Parathyroid adenoma (tissue), 2 donors: Measurements from ENCODE around the gene KCNE4.

Source experiments
- H2AFZ ChIP-seq: fragments of 300-600 bp; sonication (generic); one replicate; pipeline ENCODE4 v1.7.0; 2017; ENCODE audit warnings: antibody characterized with exemption, mild to moderate bottlenecking
- H3K27ac ChIP-seq: fragments of 300-600 bp; sonication (generic); one replicate; pipeline ENCODE4 v1.7.0; 2017
- H3K27me3 ChIP-seq: fragments of 300-600 bp; sonication (generic); one replicate; pipeline ENCODE4 v1.7.0; 2017; ENCODE audit warnings: low read length; ENCODE audit not compliant: control insufficient read depth, insufficient read depth
- H3K36me3 ChIP-seq: fragments of 300-600 bp; sonication (generic); one replicate; pipeline ENCODE4 v1.7.0; 2017; ENCODE audit warnings: low read length; ENCODE audit not compliant: control insufficient read depth, insufficient read depth
- H3K4me1 ChIP-seq: fragments of 300-600 bp; sonication (generic); one replicate; pipeline ENCODE4 v1.7.0; 2017; ENCODE audit warnings: control low read depth
- H3K4me2 ChIP-seq: fragments of 300-600 bp; sonication (generic); one replicate; pipeline ENCODE4 v1.7.0; 2017; ENCODE audit warnings: low read length
- H3K4me3 ChIP-seq: fragments of 300-600 bp; sonication (generic); one replicate; pipeline ENCODE4 v1.7.0; 2017; ENCODE audit warnings: low read depth, low read length
- H3K79me2 ChIP-seq: fragments of 300-600 bp; sonication (generic); one replicate; pipeline ENCODE4 v1.7.0; 2017; ENCODE audit warnings: control low read depth
- H3K9ac ChIP-seq: fragments of 300-600 bp; sonication (generic); one replicate; pipeline ENCODE4 v1.7.0; 2017; ENCODE audit warnings: mild to moderate bottlenecking
- H3K9me3 ChIP-seq: fragments of 300-600 bp; sonication (generic); one replicate; pipeline ENCODE4 v1.7.0; 2017; ENCODE audit warnings: low read length; ENCODE audit not compliant: control insufficient read depth
- TF ChIP-seq, protein P1 (sequence below): fragments of 300-600 bp; sonication (generic); IDR thresholded peaks from one replicate; pipeline ENCODE4 v1.7.0; 2017; ENCODE audit warnings: antibody characterized with exemption, mild to moderate bottlenecking
- donor health status: primary hyperparathyroidism.

Gene KCNE4

DNA sequence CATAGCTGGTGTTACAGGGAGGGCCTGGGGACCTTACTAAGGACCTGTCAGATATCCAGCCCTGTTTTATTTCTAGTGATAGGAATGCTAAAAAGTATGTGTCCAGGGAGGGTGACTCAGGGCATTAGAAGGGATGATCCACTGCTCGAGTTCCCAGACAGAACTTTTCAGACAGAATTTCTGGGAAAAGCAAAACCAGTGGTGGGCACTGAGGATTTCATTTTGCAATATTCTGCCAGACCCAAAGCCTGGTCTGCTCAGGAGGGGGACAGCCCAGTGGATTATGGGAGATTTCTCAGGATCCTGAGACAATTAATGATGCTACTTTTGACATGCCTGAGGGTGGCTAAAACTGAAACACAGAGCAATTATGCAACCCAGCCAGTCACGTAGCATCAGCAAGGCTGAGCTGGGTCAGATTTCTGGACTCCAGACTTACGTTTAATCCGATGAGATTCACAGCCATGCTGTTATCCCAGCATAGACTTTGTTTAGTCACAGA, 4.7 kb upstream of the KCNE4 start:
- Histone ChIP-seq H3K4me2 (no peak overlapping the region), H3K36me3 (no peaks in the 10 kb centered on the region), H2AFZ (no peak overlapping the region), H3K79me2 (no peaks in the 10 kb centered on the region), H3K9me3 (no peaks in the 10 kb centered on the region), H3K4me3 (no peak overlapping the region), H3K27ac (no peak overlapping the region), H3K27me3 (no peaks in the 10 kb centered on the region), H3K4me1 (no peaks in the 10 kb centered on the region), H3K9ac (no peak overlapping the region)
- TF ChIP-seq, protein P1, sequence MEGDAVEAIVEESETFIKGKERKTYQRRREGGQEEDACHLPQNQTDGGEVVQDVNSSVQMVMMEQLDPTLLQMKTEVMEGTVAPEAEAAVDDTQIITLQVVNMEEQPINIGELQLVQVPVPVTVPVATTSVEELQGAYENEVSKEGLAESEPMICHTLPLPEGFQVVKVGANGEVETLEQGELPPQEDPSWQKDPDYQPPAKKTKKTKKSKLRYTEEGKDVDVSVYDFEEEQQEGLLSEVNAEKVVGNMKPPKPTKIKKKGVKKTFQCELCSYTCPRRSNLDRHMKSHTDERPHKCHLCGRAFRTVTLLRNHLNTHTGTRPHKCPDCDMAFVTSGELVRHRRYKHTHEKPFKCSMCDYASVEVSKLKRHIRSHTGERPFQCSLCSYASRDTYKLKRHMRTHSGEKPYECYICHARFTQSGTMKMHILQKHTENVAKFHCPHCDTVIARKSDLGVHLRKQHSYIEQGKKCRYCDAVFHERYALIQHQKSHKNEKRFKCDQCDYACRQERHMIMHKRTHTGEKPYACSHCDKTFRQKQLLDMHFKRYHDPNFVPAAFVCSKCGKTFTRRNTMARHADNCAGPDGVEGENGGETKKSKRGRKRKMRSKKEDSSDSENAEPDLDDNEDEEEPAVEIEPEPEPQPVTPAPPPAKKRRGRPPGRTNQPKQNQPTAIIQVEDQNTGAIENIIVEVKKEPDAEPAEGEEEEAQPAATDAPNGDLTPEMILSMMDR, result no peak

DNA sequence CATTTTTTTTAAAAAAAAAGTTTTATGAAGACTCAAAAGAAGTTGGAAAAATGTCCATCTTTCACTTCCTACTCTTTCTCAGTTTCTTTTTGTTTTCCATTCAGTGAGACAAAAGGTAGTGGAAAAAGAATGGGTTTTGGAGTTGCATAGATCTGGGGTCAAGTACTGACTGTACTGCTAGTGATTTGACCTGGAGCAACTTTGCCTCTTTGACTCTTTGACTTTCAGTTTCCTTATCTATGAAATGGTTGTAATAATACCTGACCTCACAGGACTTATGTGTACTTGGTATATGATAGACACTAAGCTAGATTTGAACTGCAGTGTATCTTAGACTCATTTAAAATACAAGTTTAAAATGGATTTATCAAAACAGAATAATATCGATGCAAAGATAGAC, 3.5 kb upstream of the KCNE4 start:
- H3K36me3 ChIP-seq, result no peaks in the 10 kb centered on the region
- H3K27ac ChIP-seq, result no peak overlapping the region
- H3K27me3 ChIP-seq, result no peaks in the 10 kb centered on the region
- H3K9me3 ChIP-seq, result no peaks in the 10 kb centered on the region
- H2AFZ ChIP-seq, result no peak overlapping the region
- H3K9ac ChIP-seq, result no peak overlapping the region
- no peak overlapping the region for H3K4me3 ChIP-seq
- TF ChIP-seq, protein P1, result no peak
- H3K4me2 ChIP-seq, result no peak overlapping the region
- H3K79me2 ChIP-seq, result no peaks in the 10 kb centered on the region
- no peaks in the 10 kb centered on the region for H3K4me1 ChIP-seq

DNA sequence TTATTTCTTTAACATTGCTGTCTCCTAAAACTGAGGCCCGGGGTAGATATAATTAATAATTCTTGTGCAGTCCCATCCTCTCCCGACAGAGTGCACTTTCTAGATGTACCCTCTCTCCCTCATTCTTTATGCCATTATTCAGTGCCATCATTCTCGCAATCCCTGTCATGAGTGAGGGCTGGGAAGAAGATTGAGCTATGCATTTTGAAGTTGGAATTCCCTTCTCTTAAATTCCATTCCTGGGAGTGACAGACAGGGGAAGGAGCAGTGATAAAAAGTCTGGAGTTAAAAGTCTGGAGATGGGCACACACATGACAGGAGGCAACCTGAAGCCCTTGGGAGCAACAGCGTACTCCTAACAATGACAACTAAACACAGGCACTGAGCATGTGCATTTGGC, 2.6 kb upstream of the KCNE4 start:
- H2AFZ ChIP-seq, result no peak overlapping the region
- no peak overlapping the region for H3K4me3 ChIP-seq
- no peaks in the 10 kb centered on the region for H3K36me3 ChIP-seq
- no peak overlapping the region for H3K4me2 ChIP-seq
- no peaks in the 10 kb centered on the region for H3K4me1 ChIP-seq
- TF ChIP-seq, protein P1, result no peak
- H3K79me2 ChIP-seq, result no peaks in the 10 kb centered on the region
- no peaks in the 10 kb centered on the region for H3K27me3 ChIP-seq
- H3K27ac ChIP-seq, result no peak overlapping the region
- no peaks in the 10 kb centered on the region for H3K9me3 ChIP-seq
- no peak overlapping the region for H3K9ac ChIP-seq

DNA sequence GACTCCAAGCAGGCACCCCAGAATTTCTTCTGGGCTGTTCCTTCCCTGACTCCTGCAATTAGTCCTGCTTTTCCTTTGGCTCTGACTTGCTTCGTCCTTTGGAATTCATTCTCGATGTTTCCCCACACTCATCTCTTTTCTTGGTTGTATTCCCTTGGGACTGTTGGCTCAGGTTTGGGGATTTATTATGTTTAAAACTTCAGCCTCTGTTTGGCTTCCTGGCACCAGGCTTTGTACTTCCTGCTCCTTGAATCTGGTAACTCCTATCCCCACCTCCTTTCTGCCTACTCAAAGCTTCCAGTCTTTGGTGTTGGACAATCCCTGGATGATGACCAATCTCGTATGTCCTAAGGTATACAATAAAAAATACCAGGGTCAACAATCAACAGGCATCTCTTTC, 1.8 kb upstream of the KCNE4 start:
- Histone ChIP-seq H3K4me3 (no peak overlapping the region), H3K9ac (no peak overlapping the region), H3K36me3 (no peaks in the 10 kb centered on the region), H3K79me2 (no peaks in the 10 kb centered on the region), H3K9me3 (no peaks in the 10 kb centered on the region), H3K4me2 (no peak overlapping the region), H3K27me3 (no peaks in the 10 kb centered on the region), H3K4me1 (no peaks in the 10 kb centered on the region), H3K27ac (no peak overlapping the region), H2AFZ (no peak overlapping the region)
- TF ChIP-seq, protein P1, result no peak

DNA sequence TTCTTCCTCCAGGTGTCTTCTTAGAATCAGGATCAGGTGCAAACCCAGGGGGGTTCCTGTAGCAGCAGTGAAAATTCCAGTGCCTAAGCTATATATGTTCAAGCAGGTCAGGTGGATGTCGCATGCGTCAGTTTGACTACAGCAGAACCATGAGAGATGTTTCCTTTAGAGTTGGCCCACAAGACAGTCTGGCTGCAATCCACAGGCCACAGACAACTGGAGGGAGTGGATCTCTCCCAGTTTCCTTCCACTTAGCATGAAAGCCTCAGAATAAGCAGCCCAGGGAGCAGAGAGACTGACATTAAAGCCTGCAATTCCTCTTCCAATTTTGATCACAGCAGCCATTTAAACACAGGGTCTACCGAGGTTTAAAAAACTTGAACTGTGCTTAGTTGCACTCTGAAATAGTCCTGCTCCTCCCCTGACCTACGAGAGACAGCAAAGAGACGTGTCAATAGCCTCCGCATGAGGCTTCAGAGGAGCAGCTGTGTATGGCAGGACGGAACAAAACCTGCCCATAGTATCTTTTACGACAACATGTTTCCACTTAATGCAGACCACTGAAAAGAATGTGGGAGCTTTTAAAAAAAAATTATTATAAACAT, 988 bp upstream of the KCNE4 start:
- no peaks in the 10 kb centered on the region for H3K4me1 ChIP-seq
- H3K79me2 ChIP-seq, result no peaks in the 10 kb centered on the region
- H3K36me3 ChIP-seq, result no peaks in the 10 kb centered on the region
- TF ChIP-seq, protein P1, result no peak
- no peak overlapping the region for H3K27ac ChIP-seq
- no peaks in the 10 kb centered on the region for H3K27me3 ChIP-seq
- no peaks in the 10 kb centered on the region for H3K9me3 ChIP-seq
- no peak overlapping the region for H3K4me3 ChIP-seq
- H3K4me2 ChIP-seq, result no peak overlapping the region
- no peak overlapping the region for H3K9ac ChIP-seq
- H2AFZ ChIP-seq, result no peak overlapping the region
